HG03460 (cell line): ENCODE measurements around the gene ERMP1.
A peak's percentile ranks its signal among the peaks of the same experiment; 100 is the strongest.
"Not testable (repeated sequence)": the region's sequence is repeated elsewhere in the genome, so short reads cannot be mapped to it uniquely, and the experiment has no call there.

Source experiments
- ATAC-seq: cut with Tn5 transposase; IDR thresholded peaks from one replicate; pipeline ENCODE4 v1.9.1; 2021; ENCODE audit not compliant: unreplicated experiment

The ERMP1 gene, protein sequence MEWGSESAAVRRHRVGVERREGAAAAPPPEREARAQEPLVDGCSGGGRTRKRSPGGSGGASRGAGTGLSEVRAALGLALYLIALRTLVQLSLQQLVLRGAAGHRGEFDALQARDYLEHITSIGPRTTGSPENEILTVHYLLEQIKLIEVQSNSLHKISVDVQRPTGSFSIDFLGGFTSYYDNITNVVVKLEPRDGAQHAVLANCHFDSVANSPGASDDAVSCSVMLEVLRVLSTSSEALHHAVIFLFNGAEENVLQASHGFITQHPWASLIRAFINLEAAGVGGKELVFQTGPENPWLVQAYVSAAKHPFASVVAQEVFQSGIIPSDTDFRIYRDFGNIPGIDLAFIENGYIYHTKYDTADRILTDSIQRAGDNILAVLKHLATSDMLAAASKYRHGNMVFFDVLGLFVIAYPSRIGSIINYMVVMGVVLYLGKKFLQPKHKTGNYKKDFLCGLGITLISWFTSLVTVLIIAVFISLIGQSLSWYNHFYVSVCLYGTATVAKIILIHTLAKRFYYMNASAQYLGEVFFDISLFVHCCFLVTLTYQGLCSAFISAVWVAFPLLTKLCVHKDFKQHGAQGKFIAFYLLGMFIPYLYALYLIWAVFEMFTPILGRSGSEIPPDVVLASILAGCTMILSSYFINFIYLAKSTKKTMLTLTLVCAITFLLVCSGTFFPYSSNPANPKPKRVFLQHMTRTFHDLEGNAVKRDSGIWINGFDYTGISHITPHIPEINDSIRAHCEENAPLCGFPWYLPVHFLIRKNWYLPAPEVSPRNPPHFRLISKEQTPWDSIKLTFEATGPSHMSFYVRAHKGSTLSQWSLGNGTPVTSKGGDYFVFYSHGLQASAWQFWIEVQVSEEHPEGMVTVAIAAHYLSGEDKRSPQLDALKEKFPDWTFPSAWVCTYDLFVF

DNA sequence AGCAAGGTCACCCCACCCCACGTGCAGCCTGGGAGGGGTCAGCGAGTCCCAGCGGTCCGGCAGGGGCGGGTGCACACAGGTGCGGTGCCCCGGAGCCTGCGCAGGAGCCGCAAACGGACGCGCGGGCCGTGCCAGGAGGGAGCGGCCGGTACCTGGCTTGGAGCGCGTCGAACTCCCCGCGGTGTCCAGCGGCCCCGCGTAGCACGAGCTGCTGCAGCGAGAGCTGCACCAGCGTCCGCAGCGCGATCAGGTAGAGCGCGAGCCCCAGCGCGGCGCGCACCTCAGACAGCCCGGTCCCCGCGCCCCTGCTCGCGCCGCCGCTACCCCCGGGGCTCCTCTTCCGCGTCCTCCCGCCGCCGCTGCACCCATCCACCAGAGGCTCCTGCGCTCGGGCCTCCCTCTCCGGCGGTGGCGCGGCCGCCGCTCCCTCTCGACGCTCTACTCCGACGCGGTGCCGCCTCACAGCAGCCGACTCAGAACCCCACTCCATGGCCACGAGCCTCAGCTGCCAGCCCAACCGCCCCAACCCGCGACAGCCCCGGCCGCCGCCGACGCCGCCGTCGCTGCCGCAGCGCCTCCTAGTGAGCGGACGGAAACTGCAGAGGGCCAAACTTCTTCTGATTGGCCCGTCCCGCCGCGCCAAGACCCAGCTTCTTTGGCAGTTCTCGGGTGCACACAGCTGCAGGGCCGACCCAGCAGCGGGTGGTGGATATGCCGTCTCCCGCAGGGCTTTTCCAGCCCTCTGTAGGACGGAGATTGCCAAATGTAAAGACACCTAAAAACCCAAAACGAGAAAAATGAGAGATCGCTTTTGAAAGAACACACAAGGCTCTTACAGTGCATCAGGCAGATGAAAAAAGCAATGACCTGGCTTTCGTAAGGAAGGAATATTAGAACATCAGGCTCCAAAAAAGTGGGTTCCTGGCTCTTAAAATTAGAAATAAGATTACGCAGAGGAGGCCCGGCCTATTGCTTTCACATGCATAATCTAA is at the start of gene ERMP1:
Gene ERMP1, minus strand, starts transcription at position 580 of the 992 bp plus-strand sequence. Its CDS starts 90 bp downstream, at position 490.
- peak; percentile 70 for ATAC-seq

DNA sequence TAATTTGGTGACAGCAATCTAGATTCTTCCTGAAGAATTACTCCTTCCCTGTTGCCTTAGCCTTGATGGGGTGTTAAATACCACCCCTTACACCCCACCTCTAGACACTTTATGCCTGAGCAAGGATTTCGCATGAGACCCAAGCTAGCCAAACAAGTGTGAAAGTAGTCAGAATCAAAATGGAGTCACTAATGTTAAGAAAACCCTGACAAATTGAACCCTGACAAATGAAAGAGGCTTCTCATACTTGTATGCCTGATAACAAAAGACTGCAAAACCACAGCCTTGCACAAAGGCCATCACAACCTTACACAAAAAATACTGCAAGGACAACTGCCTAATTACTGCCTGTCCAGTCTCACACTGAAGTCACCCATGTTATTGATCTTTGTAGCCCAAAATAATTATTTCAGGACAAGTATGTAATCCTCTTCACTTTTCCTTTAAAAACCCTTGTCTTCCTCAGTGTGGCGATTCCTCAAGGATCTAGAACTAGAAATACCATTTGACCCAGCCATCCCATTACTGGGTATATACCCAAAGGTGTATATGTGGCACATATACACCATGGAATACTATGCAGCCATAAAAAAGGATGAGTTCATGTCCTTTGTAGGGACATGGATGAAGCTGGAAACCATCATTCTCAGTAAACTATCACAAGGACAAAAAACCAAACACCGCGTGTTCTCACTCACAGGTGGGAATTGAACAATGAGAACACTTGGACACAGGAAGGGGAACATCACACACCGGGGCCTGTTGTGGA is 49.5 kb upstream of the ERMP1 start:
- not testable (repeated sequence) for ATAC-seq

DNA sequence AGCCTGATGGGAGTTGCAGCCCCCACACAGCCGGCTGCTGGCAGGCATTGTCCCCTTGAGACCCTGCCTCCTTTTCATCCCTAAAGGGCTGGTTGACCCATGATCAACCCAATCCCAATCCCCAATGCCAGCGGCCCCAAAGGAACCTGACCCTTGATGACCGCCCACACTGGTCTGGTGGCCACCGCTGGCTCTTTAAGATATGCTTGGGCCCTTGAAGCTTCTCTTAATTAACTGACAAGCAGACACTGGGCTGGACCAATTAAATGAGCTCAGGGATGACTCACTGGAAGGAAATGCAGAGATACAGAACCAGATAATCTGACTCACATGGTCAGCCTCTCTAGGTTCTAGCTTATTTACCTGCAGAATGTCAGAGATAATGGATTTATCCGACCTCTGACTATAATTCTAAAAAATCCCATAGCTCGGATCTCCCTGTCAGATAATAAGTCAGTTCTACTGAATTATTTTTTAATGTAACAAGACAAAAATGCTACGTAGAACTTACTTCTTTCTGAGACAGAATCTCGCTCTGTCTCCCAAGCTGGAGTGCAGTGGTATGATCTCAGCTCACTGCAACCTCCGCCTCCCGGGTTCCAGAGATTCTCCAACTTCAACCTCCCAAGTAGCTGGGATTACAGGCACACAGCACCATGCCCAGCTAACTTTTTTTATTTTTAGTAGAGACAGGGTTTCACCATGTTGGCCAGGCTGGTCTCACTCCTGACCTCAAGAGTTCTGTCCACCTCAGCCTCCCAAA is 46.7 kb upstream of the ERMP1 start:
- no peak for ATAC-seq

GRCh38 chr9:5876711-5877110 is 43.8 kb upstream of the ERMP1 start:
- no peak for ATAC-seq

DNA sequence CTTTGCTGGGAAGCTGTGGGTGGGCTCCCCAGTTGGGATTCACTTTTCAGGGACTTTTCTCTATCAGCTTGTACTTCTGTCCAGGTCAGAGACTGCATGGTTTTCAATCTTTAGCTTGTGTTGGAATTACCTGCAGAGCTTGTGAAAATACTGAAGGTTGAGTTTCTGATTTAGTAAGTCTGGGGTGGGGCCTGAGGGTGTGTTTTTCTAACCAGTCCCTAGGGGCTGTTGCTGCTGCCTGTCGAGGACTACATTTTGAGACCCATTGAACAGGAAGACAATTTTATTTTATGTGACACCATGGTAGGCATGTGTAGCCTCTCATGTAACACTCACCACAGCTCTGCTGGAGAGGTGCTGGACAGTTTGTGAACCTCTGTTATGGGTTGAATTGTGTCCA is 43.1 kb upstream of the ERMP1 start:
- no peak for ATAC-seq

DNA sequence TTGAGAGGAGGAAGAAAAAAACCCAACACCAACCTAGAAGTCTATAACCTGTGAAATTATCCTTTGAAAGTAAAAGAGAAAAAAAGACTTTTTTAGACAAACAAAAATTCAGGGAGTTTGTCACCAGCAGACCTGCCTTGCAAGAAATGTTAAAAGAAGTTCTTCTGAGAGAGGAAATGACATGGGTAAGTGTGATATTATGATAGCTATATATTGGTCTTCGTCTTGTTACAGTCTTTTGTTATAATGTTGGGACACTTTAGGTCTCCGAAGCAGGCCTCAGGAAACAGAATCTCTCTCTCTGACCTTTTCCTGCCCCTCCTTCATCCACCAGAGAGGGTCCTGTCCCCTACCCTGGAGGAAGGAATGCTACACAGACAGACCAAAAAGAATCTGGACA is 41.1 kb upstream of the ERMP1 start:
- no peak for ATAC-seq

- no peak for ATAC-seq
These were observed 40.5 kb upstream of the ERMP1 start for GRCh38 chr9:5873439-5873838.

DNA sequence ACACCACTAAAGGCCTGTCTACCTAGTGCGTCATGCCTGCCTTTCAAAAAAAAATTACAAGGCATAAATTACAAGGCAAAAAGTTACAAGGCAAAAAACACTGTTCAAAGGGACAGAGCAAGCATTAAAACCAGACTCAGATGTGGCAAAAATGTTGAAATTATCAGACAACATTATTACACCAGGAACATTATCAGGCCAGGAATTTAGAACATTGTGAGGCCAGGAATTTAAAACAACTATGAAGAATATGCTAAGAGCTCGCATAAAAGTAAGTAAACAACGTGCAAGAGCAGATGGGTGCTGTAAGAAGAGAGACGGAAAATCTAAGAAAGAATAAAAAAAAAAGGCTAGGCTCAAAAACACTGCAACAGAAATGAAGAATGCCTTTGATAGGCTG is 39.6 kb upstream of the ERMP1 start:
- ATAC-seq, result no peak

GRCh38 chr9:5871785-5872184 is 38.9 kb upstream of the ERMP1 start:
- ATAC-seq, result no peak

GRCh38 chr9:5870691-5871090 is 37.8 kb upstream of the ERMP1 start:
- no peak for ATAC-seq

DNA sequence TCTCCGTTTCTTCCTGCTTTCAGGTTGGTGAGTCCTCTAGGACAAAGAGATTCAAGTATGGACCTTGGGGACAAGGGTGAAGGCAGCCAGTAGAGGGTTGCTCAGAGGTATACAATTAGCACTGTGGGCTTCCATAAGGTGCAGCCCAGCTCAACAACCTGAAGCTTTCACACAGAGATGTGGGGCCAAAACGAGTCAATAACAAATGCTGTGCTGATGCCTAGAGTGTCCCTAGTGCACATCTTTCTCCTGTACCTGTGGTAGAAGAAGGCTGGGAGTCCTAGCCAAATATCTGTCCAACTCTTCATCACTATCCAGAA is 37.1 kb upstream of the ERMP1 start:
- ATAC-seq, result no peak

- ATAC-seq, result no peak
These were observed 36.5 kb upstream of the ERMP1 start for GRCh38 chr9:5869315-5870019.

GRCh38 chr9:5868235-5868634 is 35.3 kb upstream of the ERMP1 start:
- ATAC-seq, result no peak

GRCh38 chr9:5866685-5867084 is 33.8 kb upstream of the ERMP1 start:
- ATAC-seq, result no peak

GRCh38 chr9:5866272-5866671 is 33.4 kb upstream of the ERMP1 start:
- no peak for ATAC-seq

GRCh38 chr9:5864446-5864845 is 31.5 kb upstream of the ERMP1 start:
- ATAC-seq, result no peak

DNA sequence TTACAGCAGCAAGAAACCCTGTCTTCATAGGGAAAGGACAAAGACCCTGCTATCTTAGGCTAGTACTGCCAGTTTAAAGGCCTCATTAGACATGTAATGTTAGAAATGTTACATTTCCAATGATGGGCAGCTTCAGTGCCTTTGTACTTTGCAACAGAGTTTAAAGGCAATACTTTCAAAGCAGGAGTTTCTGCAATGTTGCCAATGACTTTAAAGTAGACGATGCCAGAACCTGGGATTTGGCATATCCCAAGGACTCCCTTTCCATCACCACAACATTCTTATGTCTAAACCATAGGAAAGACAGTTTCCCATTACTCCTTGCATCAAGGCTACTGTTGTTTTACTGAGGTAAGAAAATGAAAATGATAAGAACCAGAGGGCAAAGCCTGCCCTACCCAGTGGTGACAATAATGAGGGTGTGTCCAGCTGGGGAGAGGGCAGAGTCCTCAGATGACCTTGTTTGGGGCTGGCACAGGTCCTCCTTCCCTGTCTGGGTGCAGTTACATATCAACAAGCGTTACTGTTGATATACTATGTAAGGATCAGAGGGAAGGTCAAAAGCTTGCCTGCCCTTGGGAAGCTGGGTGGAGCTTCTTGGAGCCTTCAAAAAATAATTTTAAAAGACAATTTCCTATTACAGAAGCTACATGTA is 30.3 kb upstream of the ERMP1 start:
- no peak for ATAC-seq

GRCh38 chr9:5858833-5859232 is 25.9 kb upstream of the ERMP1 start:
- no peak for ATAC-seq
